ENCODE data around the gene BICC1. TPM values are rescaled to one million over a fixed set of nuclear protein-coding genes. Genes with fewer than 3 reads are reported as not detected.
"Not testable (repeated sequence)": the region's sequence is repeated elsewhere in the genome, so short reads cannot be mapped to it uniquely, and the experiment has no call there.

BICC1 gene
- total and polyA plus RNA-seq, 9 donors = 15.2 to 26.9 (median 19.7) TPM

GRCh38 chr10:58597211-58597610 is 84.5 kb downstream of the BICC1 start:
- H3K27me3 ChIP-seq (ENCODE audit: control insufficient read depth, insufficient read depth, low read length); H3K4me1 ChIP-seq (ENCODE audit: control insufficient read depth, insufficient read depth, low read length); H3K36me3 ChIP-seq (ENCODE audit: control insufficient read depth, insufficient read depth, low read length); H3K4me3 ChIP-seq (ENCODE audit: low read length); DNase-seq; H3K27ac ChIP-seq (ENCODE audit: low read length); H3K9me3 ChIP-seq (replicated peaks; ENCODE audit: control insufficient read depth, low read depth, low read length): not testable (repeated sequence)

DNA sequence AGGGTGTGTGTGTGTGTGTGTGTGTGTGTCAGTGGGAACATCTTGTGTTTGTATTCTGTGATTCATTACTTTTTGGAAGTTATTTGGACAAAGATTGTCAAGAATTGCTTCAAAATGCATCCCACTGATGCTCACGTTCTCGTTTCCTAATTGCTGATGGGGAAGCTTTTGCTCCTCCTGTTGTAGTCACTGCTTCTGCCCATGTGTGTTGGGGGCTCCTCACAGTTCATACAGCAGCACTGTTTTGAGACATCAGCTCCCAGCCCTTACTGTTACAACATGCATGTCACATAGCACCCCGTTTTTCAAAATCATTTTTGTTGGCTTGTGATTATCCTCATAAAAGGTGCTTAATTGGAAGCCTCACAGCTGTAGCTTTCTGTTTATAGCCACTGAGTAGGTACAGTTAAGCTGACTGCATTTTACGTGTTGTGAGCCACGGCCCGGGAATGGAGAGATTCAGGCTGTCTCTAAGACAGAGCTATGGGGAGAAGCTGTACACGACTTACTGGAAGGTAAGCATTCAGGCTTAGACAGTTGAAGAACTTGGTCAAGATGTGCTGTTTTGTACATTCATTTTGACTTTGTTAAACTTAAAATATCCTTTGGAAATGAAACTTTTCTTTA is 87.4 kb downstream of the BICC1 start:
- Histone ChIP-seq H3K36me3 (ENCODE audit: control insufficient read depth, insufficient read depth, low read length) (no peaks in the 10 kb centered on the region), H3K27ac (ENCODE audit: low read length) (no peak overlapping the region), H3K4me1 (ENCODE audit: control insufficient read depth, insufficient read depth, low read length) (no peaks in the 10 kb centered on the region), H3K27me3 (ENCODE audit: control insufficient read depth, insufficient read depth, low read length) (no peaks in the 10 kb centered on the region), H3K9me3 (replicated peaks; ENCODE audit: control insufficient read depth, low read depth, low read length) (peaks cover 8% of the 10 kb centered on the region), H3K4me3 (ENCODE audit: low read length) (no peak overlapping the region)
- no peak for DNase-seq
- WGBS (ENCODE audit: insufficient coverage) = 79% methylated on average over 3 of the region's 7 CpGs

- Histone ChIP-seq H3K9me3 (replicated peaks; ENCODE audit: control insufficient read depth, low read depth, low read length) (no peaks in the 10 kb centered on the region), H3K4me1 (ENCODE audit: control insufficient read depth, insufficient read depth, low read length) (peaks cover 5% of the 10 kb centered on the region), H3K36me3 (ENCODE audit: control insufficient read depth, insufficient read depth, low read length) (peaks cover 2% of the 10 kb centered on the region), H3K4me3 (ENCODE audit: low read length) (no peak overlapping the region), H3K27ac (ENCODE audit: low read length) (no peak overlapping the region), H3K27me3 (ENCODE audit: control insufficient read depth, insufficient read depth, low read length) (no peaks in the 10 kb centered on the region)
- 42% methylated on average over 2 of the region's 4 CpGs for WGBS (ENCODE audit: insufficient coverage)
- no peak for DNase-seq
Measured at GRCh38 chr10:58608351-58608750, 95.7 kb downstream of the BICC1 start.

DNA sequence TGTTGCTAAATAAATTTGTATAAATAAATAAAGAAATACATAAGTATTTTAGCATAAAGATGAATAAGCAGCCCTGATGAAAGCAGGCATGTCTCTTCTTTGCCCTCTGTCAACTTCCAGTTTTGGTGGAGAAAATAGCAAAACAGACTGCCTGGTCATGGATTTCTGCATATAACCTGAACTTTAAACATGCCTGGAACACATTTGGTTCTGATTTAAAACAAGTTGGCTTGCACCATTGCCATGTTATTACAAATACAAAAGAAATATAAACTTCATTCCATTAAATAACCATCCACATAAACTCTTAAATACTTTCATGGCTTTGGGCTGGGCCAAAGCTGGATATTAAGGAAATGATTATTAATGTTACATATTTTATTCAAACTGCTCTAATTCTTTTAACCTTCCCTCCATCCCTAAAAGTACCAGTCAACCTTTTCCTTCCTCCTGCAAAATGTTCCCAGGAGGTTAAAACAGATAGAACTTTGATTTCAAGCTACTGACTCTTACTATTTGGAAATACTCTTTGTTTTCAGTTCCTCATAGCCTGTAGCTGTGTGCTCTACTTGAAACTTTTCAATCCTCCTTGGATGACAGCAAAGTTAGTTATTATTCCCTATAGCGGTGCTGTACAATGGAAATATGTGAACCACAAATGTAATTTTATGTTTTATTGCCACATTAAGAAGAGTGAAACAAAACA is 96.3 kb downstream of the BICC1 start:
- WGBS (ENCODE audit: insufficient coverage) = no CpG with 5 or more reads among the region's 1 CpG
- Histone ChIP-seq H3K27me3 (ENCODE audit: control insufficient read depth, insufficient read depth, low read length) (no peaks in the 10 kb centered on the region), H3K4me1 (ENCODE audit: control insufficient read depth, insufficient read depth, low read length) (peaks cover 5% of the 10 kb centered on the region), H3K9me3 (replicated peaks; ENCODE audit: control insufficient read depth, low read depth, low read length) (no peaks in the 10 kb centered on the region), H3K36me3 (ENCODE audit: control insufficient read depth, insufficient read depth, low read length) (peaks cover 2% of the 10 kb centered on the region), H3K4me3 (ENCODE audit: low read length) (no peak overlapping the region), H3K27ac (ENCODE audit: low read length) (no peak overlapping the region)
- DNase-seq = peak; percentile 68

DNA sequence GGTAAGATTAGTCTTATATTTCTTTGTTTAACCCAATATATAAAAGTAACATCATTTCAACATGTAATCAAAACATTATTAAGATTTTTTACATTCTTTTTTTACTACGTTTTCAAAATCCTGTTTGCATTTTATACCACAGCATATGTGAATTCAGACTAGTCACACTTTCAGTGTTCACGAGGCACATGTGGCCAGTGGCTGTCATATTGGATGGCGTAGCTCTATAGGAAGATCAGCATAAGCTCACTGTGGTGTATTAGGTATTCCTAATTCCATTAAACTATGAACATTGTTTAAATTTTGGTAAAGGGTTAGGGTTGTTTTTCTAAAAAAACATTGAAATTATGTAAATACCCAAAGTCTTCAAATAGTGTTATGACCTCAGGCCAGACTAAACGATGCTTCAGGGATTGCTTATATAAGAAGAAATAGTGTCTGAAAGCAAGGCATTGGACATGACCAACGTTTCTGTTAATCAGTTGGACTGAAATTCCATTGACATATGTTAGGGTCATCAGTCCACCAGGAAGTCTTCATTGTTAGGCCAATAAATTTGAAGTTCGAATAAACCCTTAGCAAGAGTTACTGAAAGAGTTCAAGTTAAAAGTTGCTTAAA is 97.0 kb downstream of the BICC1 start:
- Histone ChIP-seq H3K4me3 (ENCODE audit: low read length) (no peak overlapping the region), H3K9me3 (replicated peaks; ENCODE audit: control insufficient read depth, low read depth, low read length) (no peaks in the 10 kb centered on the region), H3K27me3 (ENCODE audit: control insufficient read depth, insufficient read depth, low read length) (no peaks in the 10 kb centered on the region), H3K27ac (ENCODE audit: low read length) (no peak overlapping the region), H3K36me3 (ENCODE audit: control insufficient read depth, insufficient read depth, low read length) (peaks cover 2% of the 10 kb centered on the region), H3K4me1 (ENCODE audit: control insufficient read depth, insufficient read depth, low read length) (peaks cover 5% of the 10 kb centered on the region)
- no peak for DNase-seq
- WGBS (ENCODE audit: insufficient coverage) = 30% methylated on average over 2 of the region's 6 CpGs

DNA sequence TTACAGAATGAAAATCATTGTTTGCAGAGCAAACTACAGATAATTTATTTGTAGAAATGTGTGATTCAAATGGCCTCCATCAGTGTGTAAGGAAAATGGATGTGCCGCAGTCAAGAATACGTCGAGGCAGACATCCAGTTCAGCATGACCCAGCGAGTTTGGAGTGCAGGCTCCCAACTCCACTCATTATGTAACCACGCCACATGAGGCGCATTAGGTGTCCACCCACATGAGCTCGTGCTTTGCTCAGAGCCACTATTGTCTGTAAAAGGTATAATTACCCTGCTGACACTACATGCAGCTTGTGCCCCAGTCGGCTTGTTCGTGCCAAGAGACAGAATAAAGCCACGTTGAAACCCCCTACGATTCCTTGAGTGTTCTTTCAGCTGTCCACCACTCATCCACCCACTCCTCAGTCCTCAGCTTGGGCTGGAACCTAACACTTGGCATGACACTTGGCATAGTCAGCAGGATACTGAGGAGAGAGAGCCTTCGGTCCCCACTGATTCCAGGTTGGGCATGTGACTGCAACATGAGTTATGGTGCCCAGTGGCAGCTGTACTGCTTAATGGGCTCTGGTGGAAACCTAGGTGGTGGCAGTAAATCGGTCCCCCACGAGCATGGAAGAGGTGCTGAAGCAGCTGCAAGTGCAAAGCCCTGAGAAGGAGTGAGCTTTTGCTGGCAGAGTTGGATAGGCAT is 102.7 kb downstream of the BICC1 start:
- Histone ChIP-seq H3K36me3 (ENCODE audit: control insufficient read depth, insufficient read depth, low read length) (peaks cover 4% of the 10 kb centered on the region), H3K9me3 (replicated peaks; ENCODE audit: control insufficient read depth, low read depth, low read length) (no peaks in the 10 kb centered on the region), H3K27ac (ENCODE audit: low read length) (no peak overlapping the region), H3K4me1 (ENCODE audit: control insufficient read depth, insufficient read depth, low read length) (no peaks in the 10 kb centered on the region), H3K27me3 (ENCODE audit: control insufficient read depth, insufficient read depth, low read length) (no peaks in the 10 kb centered on the region), H3K4me3 (ENCODE audit: low read length) (no peak overlapping the region)
- DNase-seq = no peak
- WGBS (ENCODE audit: insufficient coverage) = 89% methylated on average over 12 of the region's 14 CpGs

DNA sequence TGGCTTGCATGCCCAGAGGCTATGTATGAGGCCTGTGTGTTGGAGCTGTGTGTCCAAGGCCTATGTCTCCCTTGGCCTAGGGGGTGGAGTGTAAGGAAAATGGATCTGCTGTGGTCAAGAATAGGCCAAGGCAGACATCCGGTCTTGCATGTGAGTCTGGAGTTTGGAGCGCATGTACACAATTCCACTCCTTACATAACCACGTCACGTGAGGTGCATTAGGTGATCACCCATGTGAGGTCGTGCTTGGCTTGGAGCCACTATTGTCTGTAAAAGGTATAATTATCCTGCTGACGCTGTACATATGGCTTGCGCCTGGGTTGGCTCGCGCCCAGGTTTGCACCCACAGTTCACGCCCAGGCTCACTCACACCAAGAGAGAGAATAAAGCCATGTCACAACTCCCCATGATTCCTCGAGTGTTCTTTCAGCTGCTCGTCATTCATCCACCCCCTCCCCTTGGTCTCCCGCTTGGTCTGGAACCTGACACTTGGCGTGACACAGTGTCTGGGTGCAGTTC is 105.5 kb downstream of the BICC1 start:
- Histone ChIP-seq H3K9me3 (replicated peaks; ENCODE audit: control insufficient read depth, low read depth, low read length) (no peaks in the 10 kb centered on the region), H3K36me3 (ENCODE audit: control insufficient read depth, insufficient read depth, low read length) (peaks cover 4% of the 10 kb centered on the region), H3K4me1 (ENCODE audit: control insufficient read depth, insufficient read depth, low read length) (peaks cover 6% of the 10 kb centered on the region), H3K27me3 (ENCODE audit: control insufficient read depth, insufficient read depth, low read length) (no peaks in the 10 kb centered on the region), H3K27ac (ENCODE audit: low read length) (no peak overlapping the region), H3K4me3 (ENCODE audit: low read length) (no peak overlapping the region)
- no peak for DNase-seq
- WGBS (ENCODE audit: insufficient coverage) = 93% methylated on average over 3 of the region's 14 CpGs

DNA sequence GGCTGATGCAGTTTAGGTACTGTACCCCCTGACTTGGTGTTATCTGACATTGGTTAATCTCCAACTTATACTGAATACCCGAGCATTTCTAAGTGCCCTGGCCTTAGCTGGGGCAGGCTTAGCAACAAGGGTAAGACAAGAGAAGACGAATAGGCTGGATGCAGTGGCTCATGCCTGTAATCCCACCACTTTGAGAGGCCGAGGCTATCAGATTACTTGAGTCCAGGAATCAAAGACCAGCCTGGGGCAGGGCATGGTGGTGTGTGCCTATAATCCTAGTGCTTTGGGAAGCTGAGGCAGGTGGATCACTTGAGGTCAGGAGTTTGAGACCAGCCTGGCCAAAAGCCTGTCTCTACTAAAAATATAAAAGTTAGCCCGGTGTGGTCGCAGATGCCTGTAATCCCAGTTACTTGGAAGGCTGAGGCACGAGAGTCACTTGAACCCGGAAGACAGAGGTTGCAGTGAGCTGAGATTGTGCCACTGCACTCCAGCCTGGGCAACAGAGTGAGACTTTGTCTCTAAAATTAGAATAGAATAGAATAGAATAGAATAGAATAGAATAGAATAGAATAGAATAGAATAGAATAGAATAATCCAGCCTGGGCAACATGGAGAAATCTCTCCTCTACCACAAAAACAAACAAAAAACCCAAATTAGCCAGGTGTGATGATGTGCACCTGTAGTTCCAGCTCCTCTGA is 108.9 kb downstream of the BICC1 start:
- peaks cover 4% of the 10 kb centered on the region for H3K36me3 ChIP-seq (ENCODE audit: control insufficient read depth, insufficient read depth, low read length)
- peak overlapping the region; percentile 82 for H3K27ac ChIP-seq (ENCODE audit: low read length)
- no peak for DNase-seq
- H3K4me3 ChIP-seq (ENCODE audit: low read length) = no peak overlapping the region
- H3K9me3 ChIP-seq (replicated peaks; ENCODE audit: control insufficient read depth, low read depth, low read length) = no peaks in the 10 kb centered on the region
- WGBS (ENCODE audit: insufficient coverage) = 54% methylated on average over 3 of the region's 7 CpGs
- peaks cover 6% of the 10 kb centered on the region for H3K4me1 ChIP-seq (ENCODE audit: control insufficient read depth, insufficient read depth, low read length)
- no peaks in the 10 kb centered on the region for H3K27me3 ChIP-seq (ENCODE audit: control insufficient read depth, insufficient read depth, low read length)

DNA sequence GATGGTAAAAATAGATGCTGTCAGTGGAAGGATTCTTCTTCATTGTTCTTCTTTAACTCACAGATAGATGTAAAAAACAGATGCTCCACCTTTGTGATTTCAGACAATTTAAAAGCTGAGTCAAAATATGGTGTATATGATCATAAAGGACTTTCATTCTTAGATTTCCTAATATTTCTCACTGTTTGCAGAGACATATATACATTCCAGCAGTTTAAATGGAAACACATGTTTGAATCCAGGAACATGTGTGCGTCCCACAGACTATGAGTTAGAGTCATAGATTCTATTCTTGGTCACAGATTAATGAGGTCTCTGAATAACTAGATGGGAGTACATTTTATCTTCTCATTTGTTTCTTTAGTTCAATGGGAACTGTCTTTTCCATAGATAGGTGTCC is 109.6 kb downstream of the BICC1 start:
- Histone ChIP-seq H3K27me3 (ENCODE audit: control insufficient read depth, insufficient read depth, low read length) (no peaks in the 10 kb centered on the region), H3K27ac (ENCODE audit: low read length) (peak overlapping the region; percentile 82), H3K4me3 (ENCODE audit: low read length) (no peak overlapping the region), H3K36me3 (ENCODE audit: control insufficient read depth, insufficient read depth, low read length) (no peaks in the 10 kb centered on the region), H3K4me1 (ENCODE audit: control insufficient read depth, insufficient read depth, low read length) (peaks cover 6% of the 10 kb centered on the region), H3K9me3 (replicated peaks; ENCODE audit: control insufficient read depth, low read depth, low read length) (no peaks in the 10 kb centered on the region)
- WGBS (ENCODE audit: insufficient coverage) = no CpG with 5 or more reads among the region's 1 CpG
- peak; percentile 92 for DNase-seq

Data from muscle of leg (tissue), 11 donors.